HK-2 (cell line): ENCODE measurements around the gene DUSP7.
A peak's percentile ranks its signal among the peaks of the same experiment; 100 is the strongest.

Source experiments
- DNase-seq: peaks from one replicate; pipeline ENCODE4 v3.0.0-alpha.2; 2018; ENCODE audit not compliant: unreplicated experiment

Gene DUSP7

DNA sequence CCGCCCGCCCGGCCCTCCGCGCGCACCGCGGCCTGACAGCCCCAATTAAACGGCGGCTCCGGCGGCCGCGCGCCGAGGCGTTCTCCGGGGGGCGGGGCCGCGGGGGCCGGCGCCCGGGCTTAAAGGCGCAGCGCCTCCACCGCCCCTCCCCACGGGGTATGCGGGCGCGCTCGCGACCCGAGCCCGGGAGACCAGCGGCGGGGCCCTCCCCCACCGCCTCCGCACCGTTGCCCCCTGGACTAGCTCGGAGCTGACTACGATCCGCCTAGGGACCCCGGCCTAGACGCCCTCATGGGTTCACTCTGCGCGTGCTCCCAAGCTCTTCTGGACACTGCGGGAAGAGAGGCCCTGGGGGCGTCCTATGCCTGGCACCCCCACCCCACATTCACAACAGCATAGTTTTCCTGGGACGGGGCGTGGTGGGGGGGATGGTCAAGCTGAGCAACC lies at the start of gene DUSP7:
DUSP7 (minus strand) TSS at position 51 of the 447 bp plus-strand sequence. CDS start 205 bp downstream, outside the sequence.
- peak; percentile 44 for DNase-seq

- DNase-seq = no peak
Observed at GRCh38 chr3:52104684-52105640, 48.6 kb upstream of the DUSP7 start.

DNA sequence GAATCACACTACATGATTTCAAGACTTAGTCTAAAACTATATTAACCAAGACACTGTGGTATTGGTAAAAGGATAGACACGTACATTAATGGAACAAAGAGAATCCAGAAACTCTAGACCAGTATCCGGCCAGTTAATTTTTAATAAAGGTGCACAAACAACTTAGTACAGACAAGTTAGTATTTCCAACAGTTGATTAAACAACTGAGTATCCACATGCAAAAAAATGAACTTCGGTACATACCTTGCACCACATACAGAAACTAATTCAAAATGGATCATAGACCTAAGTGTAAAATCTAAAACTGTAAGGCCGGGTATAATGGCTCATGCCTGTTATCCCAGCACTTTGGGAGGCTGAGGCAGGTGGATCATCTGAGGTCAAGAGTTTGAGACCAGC lies 46.6 kb upstream of the DUSP7 start:
- DNase-seq = no peak

GRCh38 chr3:52099001-52099401 lies 42.6 kb upstream of the DUSP7 start:
- DNase-seq = peak; percentile 65

- DNase-seq = no peak
Observed at GRCh38 chr3:52097851-52098507, 41.6 kb upstream of the DUSP7 start.

DNA sequence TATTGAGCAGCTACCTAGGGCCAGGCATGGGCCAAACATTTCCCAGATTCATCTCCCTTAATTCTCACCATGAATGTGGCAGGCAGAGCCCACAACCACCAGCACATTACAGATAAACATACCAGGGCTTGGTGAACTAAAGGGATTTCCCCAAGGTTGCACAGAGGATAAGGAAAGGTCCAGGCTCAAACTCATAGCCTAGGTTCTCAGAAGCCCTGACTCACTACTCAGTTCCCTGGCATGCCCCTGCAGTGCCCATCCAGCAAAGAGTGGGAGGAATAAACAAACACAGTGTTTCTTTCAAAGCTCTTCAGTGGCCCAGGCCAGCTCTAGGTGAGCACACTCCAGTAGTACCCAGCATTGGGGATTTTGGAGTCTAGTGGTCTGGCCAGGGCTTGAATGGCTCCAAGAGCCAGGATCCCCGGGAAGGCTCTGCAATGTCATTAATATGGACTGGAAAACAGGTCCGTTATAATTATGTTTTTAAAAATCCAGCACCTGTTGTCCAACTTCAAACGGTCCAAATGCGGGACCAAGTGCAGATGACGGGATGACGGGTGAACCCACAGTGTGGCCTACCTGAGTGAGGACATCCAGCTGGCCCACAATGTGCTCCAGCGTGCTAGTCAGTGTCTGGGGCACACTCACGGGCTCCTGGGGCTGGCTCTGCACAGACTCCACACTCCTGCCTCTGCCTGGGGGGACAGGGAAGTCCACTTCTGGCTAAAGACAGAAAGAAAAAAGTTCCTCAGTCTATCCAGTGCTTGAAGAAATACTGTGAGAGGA lies 39.8 kb upstream of the DUSP7 start:
- DNase-seq = no peak

GRCh38 chr3:52094571-52095485 lies 38.5 kb upstream of the DUSP7 start:
- no peak for DNase-seq

GRCh38 chr3:52093756-52094545 lies 37.6 kb upstream of the DUSP7 start:
- DNase-seq = peak; percentile 82

DNA sequence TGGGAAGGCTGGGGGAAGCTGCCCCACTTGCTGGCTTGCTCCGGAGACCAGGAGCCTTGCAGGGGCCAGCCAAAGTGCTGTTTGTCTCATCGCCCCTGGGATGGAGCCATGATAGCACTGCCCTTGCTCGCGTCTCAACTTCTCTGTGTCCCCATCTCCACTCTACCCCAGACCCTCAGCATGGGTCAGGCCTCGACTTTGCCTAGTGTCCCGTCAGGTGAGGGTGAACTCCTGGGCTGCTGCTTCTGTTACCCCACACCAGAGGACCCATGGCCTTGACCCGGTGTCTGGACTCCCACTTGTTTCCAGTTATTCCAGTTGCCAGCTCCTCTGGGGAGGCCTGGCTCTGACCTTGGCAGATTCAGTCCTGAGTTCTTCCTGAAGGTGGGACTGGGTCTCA lies 36.5 kb upstream of the DUSP7 start:
- DNase-seq = no peak

DNA sequence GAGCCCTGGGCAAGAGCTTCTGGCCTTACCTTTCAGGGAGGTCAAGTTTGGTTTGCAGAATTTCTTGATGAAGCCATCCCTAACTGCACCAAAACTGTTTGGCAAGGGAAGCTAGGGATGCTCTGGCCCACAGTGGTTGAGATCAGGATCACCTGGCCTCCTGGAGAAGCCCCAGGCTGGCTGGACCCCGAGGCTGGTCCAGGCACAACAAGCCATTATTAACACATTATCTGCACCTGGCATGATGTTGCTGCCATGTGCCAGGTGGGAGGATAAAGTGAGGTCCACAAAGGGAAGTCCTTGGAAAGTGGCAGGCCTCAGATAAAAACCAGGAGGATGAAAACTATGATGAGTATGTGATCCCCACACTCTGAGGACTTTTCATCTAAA lies 35.9 kb upstream of the DUSP7 start:
- DNase-seq = no peak

- DNase-seq = peak; percentile 28
Observed at GRCh38 chr3:52091586-52092270, 35.4 kb upstream of the DUSP7 start.

DNA sequence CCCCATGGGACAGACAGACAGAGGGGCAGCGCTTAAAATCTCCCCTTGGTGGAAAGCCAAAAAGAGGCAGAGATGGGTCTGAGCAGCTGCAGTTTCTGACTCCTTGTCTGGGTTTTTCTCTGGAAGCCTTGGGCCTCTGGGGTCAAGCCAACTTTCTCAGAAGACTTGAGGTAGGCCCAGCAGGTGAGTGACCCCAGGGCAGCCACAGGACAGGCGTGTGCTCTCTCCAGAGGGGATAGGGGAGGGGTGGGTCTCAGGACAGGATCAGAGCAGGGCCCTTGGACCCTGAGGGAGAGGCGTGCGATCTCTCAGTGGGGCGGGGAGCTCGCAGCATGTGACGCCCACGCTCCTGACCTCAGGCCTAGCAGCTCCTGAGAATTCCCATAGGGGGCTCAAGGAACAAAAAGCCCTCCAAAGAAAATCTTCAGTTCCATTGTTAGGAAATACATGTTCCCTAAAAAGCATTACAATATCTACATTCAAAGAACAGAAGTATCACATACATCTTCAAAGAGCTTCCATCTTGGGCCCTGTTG lies 34.6 kb upstream of the DUSP7 start:
- DNase-seq = no peak

DNA sequence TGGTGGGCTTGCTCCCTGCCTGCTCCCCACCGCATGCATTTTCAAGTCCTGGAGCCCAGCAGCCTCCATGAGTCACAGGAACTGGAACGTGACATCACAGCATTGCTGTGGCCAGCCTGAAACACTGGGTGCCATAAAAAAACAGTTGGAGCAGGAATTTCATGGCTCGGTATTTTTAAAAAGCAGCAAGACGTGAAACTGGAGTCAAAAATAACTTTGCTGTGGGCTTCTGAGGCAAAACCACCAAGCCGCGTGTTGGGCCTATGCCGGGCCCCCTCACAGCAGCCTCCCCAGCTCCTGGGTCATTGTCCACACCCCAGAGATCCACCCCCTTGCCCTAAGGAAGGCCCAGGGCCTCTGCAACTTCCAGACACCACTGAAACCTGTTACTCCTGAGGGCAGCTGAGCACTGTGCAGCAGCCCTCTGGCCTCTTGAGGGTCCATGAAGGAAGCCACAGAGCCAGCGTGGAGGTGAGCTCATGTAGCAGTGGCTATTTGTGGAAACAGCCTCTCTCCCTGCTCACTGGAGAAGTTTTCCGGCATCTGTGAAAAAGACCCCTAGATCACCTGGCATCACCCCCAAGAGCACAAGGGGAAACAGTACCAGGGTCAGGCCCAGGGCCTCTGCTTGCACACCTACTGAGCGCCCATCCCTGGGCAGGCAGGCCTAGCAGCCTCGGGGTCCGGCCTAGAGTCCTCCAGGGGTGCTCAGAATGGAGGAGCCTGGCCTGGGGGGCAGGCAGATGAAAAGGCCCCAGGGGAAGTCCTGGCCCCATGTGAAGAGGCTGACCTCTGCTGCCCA lies 34.0 kb upstream of the DUSP7 start:
- peak; percentile 72 for DNase-seq

GRCh38 chr3:52089691-52090090 lies 33.3 kb upstream of the DUSP7 start:
- no peak for DNase-seq

DNA sequence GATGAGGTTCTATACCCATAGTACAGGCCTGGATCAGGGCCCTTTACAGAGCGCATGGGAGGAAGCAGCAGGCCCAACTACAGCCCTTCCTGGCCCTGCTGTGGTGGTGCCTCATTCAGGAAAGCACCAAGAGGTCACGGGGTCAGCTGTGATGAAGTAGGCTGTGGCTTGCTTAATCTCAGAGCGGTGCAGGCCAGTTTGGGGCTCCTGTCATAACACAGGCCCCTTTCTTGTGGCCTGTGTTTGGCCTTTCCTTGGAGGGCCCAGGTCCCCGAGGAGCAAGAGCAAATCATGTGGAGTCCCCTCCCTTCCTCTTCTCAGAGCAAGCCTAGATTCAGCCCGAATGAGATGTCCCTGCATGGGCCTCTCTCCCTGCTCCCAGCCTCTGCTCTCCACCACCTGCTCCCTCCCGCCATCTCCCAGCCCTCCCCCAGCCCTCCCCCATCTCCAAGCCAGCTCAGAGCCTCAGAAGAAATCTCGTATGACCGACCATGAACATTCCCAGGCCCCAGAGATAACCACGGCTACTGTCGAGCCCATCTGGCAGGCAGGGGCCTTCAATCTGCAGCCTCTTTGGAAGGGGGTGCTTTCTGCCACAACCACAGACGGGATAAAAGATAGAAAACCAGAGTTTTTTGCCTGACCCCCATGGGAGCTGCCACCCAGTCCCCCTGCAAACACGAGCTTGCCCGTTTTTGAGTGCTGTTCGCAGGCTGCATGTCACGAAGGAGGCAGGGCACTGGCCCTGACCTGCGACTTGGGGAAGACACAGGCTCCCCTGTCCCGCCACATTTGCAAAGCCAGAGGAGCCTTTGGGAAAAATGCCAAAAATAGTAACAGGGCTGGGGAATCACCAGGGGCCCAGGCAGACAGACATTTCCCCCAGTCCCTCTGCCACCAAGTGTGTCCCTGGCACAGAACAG lies 32.3 kb upstream of the DUSP7 start:
- no peak for DNase-seq

GRCh38 chr3:52087731-52088130 lies 31.4 kb upstream of the DUSP7 start:
- no peak for DNase-seq

DNA sequence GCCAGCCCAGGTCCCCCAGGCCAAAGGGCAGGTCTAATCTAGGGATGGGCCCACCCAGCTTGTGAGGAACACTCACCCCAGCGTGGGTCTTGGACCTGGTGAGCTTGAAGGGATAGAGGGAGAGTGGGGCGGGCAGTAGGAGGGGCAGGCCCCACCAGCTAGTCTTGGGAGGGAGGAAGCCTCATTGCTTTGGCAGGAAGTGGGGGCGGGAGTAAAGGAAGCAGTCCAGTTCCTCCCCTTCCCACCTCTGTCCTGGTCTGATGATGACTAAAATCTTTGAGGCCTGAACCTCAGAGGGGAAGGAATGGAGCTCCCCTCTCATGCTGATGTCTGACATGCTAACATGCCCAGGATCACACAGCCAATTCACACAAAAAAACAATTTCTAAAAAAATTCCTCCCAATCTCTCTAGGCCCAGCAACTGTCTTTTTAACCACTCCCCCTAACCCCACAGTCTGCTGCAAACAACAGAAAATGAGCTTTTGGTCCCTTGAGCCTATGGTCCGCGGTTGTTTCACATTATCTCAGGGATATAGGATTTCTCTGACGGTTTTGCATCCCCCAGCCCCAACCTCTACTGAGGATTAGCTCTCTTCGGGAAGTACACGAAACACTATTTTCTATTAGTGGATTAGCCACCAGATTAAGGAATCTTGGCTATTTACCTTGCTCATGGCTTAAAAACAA lies 30.7 kb upstream of the DUSP7 start:
- no peak for DNase-seq
